ENCODE data around the gene PDE1A. TPM values are rescaled to one million over a fixed set of nuclear protein-coding genes. Genes with fewer than 3 reads are reported as not detected.

The PDE1A gene
- total and polyA plus RNA-seq, 2 of the 4 experiments (the other 2 are of a cell fraction) = 0.24 to 0.90 TPM

DNA sequence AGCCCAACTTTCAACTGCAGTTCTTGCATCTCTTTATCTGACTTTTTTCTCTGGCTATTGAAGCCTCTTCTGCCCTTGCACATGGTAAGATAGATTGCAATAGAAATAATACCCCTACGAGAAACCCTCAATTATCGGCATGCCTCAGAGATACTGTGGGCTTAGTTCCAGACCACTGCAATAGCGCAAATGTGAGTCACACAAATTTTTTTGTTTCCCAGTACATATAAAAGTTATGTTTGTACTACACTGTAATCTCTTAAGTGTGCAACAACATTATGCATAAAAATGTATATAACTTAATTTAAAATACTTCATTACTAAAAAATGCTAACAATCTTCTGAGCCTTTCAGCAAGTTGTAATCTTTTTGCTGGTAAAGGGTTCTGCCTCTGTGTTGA lies 124.7 kb downstream of the PDE1A start:
- Histone ChIP-seq H4K5ac (ENCODE audit: low read depth, low read length) (no peak overlapping the region), H3K36me3 (ENCODE audit: control insufficient read depth, insufficient read depth, low read length) (no peaks in the 10 kb centered on the region), H3K9me3 (ENCODE audit: control insufficient read depth, insufficient read depth, low read length) (no peaks in the 10 kb centered on the region), H3K79me1 (ENCODE audit: low read depth in 1 of 2, low read length in 2 of 2) (no peaks in the 10 kb centered on the region), H2AK5ac (ENCODE audit: low read depth, low read length) (no peak overlapping the region), H2BK15ac (ENCODE audit: low read depth, low read length) (no peak overlapping the region), H3K23ac (ENCODE audit: low read depth, low read length) (no peak overlapping the region), H2BK120ac (ENCODE audit: low read depth, low read length) (0 out of 2 replicates have a peak overlapping the region, but pooled peaks have one; percentile 82), H3K27me3 (ENCODE audit: control insufficient read depth, insufficient read depth, low read length) (no peaks in the 10 kb centered on the region), H3K4ac (ENCODE audit: low read depth, low read length) (no peak overlapping the region), H2BK20ac (ENCODE audit: low read depth, low read length) (peak overlapping the region; percentile 53; the same call in 1 of the 2 replicates), H2AFZ (replicated peaks; ENCODE audit: low read length, poor library complexity) (no peak overlapping the region), H2AK9ac (replicated peaks; ENCODE audit: low read depth, low read length, poor library complexity) (no peak overlapping the region), H4K20me1 (ENCODE audit: insufficient read depth, low read length) (no peaks in the 10 kb centered on the region), H4K8ac (ENCODE audit: low read depth in 2 of 2, low read length in 2 of 2) (no peak overlapping the region), H3K18ac (ENCODE audit: low read depth, low read length) (peak overlapping the region; percentile 49; the same call in 1 of the 2 replicates), H3K56ac (ENCODE audit: extremely low read depth, insufficient read depth, low read length) (no peak overlapping the region), H3K4me2 (ENCODE audit: low read depth, low read length) (no peak overlapping the region), H3K4me3 (ENCODE audit: insufficient read depth, low read depth, low read length) (no peak overlapping the region), H3K27ac (ENCODE audit: insufficient read depth, low read length) (peak overlapping the region; percentile 90; the same call in 1 of the 2 replicates), H3K4me1 (ENCODE audit: control insufficient read depth, insufficient read depth, low read length) (peaks cover 2% of the 10 kb centered on the region; the same call in 1 of the 2 replicates), H3K9me1 (ENCODE audit: insufficient read depth, low read length) (no peaks in the 10 kb centered on the region), H2BK5ac (ENCODE audit: low read depth, low read length, poor library complexity, severe bottlenecking) (peak overlapping the region; percentile 62), H3K9ac (ENCODE audit: low read depth, low read length) (no peak overlapping the region), H4K91ac (ENCODE audit: insufficient read depth, low read depth, low read length) (no peak overlapping the region), H3K14ac (replicated peaks; ENCODE audit: low read depth, low read length) (no peak overlapping the region)
- no CpG with 5 or more reads among the region's 3 CpGs for WGBS, 2 experiments (ENCODE audit: extremely low coverage in 2 of 2, insufficient read length in 1 of 2)
- dilution Hi-C loops (cut with HindIII; ENCODE audit: low sequenced_read_pairs, unreplicated experiment) = no loop called here
- in situ Hi-C loops (cut with MboI; ENCODE audit: low sequenced_read_pairs) = no loop called here
- CTCF ChIA-PET = interaction anchor here (0.6 kb wide), 1 partner anchor 128 kb away, joined by 3 read pairs; no protein-coding TSS in a partner anchor
- no TSS peak for BruUV-seq (replicated peaks)
- POLR2A ChIA-PET (ENCODE audit: unreplicated experiment) = no interaction called here
- intact Hi-C loops (cut with micrococcal nuclease) = loop anchor here (5.0 kb wide), 1 partner anchor 345 kb away; no protein-coding TSS in a partner anchor
- ATAC-seq (ENCODE audit: low read depth) = peak; percentile 79
- TF ChIP-seq RAD21 (IDR thresholded peaks at IDR 0.05; ENCODE audit: low read length) = no peak
- TF ChIP-seq CEBPB (IDR thresholded peaks at IDR 0.05; ENCODE audit: low read depth, low read length) = peak; percentile 63
- peak; percentile 90 for DNase-seq
